ENCODE measurements around the gene TSEN2.
"Not testable (repeated sequence)": the region's sequence is repeated elsewhere in the genome, so short reads cannot be mapped to it uniquely, and the experiment has no call there.

Gene TSEN2

GRCh38 chr3:12503126-12503957 lies 19.1 kb downstream of the TSEN2 start:
- no peak for DNase-seq (ENCODE audit: low read depth in 1 of 2, low spot score in 1 of 2)

DNA sequence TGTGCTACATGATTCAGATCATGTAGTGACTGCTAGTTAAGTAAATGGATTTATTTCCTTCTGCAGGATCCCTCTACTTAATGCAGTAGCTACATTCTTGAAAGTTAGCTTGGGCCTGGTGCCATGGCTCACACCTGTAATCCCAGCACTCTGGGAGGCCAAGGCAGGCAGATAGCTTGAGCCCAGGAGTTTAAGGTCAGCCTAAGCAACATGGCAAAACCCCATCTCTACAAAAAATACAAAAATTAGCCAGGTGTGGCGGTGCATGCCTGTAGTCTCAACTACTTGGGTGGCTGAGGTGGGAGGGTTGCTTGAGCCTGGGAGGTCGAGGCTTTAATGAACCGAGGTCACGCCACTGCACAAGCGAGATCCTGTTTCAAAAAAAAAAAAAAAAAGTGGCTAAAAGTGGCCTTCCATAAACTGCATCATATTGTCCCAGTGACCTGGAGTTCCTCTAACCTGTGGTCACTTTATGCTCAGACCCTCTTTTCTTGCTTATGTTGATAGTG lies 22.0 kb downstream of the TSEN2 start:
- DNase-seq (ENCODE audit: low read depth in 1 of 2, low spot score in 1 of 2) = no peak

DNA sequence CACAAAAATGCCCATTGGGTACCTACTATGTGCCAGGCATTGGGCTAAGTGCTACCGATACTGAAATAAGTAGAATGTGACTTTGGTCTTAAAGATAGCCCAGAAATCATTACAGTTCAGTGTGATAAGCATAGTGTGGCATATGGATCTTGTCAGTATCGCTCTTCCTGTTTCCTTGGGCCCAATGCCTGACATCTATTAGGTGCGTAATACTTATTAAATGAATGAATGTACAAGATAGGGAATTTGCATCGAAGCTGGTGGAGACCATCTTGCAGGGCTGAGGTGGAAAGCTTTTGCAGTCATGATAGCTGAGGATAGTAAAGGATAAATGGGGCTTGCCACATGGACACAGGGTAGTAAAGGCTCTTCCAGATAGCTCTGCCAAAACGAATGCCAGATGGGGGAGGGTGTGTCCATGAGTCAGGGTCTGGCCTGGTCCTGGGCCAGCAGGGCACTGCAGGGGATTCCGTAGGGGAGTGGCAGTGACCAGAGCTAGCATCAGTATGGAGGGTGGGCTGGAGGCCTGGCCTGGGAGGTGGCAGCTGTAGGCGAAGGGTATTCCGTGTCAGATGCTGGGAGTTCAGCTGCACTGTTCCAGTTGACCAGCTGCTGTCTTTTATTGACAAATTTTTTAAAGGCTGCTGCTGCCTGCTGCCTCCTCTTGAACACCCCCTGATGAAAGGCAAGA lies 23.5 kb downstream of the TSEN2 start:
- DNase-seq (ENCODE audit: low read depth in 1 of 2, low spot score in 1 of 2) = no peak

DNA sequence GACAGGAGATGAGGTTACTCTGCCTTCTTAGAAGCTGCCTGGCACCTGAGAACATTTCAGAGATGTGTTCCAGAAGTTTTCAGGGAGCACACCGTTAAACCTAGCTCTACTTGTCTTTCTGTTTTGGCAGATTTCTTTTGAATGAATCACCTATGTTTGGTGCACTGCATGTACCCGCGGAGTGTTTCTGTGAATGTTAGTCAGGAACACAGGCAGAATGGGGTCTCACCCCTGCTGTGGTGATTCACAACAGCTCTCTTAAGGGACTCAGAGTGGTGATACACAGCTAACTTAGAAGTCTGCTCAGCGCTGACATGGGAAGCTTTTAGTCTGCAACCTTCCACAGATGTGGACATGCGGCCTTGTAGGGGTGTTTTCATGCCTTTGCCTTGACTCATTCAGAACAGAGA lies 24.0 kb downstream of the TSEN2 start:
- no peak for DNase-seq (ENCODE audit: low read depth in 1 of 2, low spot score in 1 of 2)

DNA sequence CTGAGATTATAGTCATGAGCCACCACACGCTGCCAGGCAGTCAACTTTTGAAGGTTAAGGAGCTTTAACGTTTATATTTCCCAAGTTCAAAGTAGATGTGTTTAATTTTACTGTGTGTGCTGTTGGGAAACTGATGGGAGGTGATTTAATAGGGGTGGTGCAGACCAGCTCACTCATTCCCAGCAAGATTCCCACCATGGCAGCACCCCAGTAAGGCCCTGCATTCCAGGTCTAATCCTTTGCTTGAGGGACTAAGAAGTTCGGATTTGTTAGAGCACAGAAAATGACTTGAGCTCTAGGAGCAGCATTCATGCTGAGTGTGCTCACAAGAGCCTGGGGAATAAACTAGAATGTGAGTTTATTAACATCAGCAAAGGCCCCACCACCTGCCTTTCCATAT lies 25.2 kb downstream of the TSEN2 start:
- DNase-seq (ENCODE audit: low read depth in 1 of 2, low spot score in 1 of 2) = no peak

DNA sequence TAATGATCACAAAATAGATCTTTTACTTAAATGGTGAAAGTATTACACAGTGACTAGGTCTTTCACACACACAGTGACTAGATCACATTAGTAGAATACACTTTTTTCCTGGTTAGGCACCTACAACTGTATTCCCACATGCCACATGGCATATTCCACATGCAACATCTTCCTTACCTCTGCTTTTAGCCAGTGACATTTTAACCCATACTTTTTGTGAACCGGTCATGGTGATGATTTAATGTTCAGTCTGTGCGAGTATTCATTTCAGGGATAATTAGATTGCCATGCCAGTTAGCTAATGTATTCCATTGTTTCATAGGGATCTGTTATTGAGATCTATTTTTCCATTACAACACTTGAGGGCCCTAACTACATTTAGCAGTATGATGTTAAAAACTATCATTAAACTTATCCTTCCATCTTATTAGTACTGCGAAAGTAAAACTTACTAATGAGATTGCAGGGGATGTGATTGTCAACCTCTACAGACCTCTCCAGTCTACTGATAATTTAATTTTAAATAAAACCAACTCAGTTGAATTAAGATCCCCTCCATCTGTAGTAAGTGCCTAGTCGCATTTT lies 28.3 kb downstream of the TSEN2 start:
- no peak for DNase-seq (ENCODE audit: low read depth in 1 of 2, low spot score in 1 of 2)

DNA sequence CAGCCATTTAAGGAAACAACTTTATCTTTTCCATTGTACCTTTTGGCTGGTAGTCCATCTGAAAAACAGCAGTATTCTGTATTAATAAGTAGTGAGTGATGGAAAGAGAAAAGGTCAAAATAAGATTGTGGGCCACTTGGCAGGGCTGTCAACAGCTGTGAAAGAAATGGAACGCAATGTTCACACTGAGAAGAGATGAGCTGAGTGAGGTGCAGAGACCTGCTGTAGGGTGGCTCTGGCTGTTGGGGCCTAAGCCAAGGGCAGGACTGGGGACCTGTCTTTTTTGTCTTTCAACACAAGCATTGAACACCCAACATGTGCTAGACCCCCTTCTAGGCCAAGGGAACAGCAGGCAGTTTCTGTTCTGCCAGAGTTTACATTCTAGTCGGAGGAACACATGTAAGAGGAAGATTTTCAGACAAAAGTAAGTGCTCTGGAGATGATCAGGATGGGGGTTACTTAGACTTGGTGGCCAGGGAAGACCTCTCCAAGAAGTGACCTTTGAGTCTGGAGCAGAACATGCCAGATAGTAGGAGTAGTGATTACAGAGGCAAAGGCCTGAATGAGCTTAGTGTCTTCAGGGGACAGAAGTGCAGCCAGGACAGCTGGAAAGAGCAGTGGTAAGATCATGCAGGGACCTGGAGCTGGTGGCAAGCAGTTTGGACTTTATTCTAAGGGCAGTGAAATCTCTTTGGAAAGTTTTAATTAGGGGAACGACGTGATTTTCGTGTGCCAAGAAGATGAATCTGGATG lies 29.6 kb downstream of the TSEN2 start:
- DNase-seq (ENCODE audit: low read depth in 1 of 2, low spot score in 1 of 2) = no peak

GRCh38 chr3:12515631-12516030 lies 31.4 kb downstream of the TSEN2 start:
- no peak for DNase-seq (ENCODE audit: low read depth in 1 of 2, low spot score in 1 of 2)

- DNase-seq (ENCODE audit: low read depth in 1 of 2, low spot score in 1 of 2) = no peak
These were observed 32.6 kb downstream of the TSEN2 start for GRCh38 chr3:12516873-12517272.

- no peak for DNase-seq (ENCODE audit: low read depth in 1 of 2, low spot score in 1 of 2)
These were observed 34.2 kb downstream of the TSEN2 start for GRCh38 chr3:12518261-12519028.

DNA sequence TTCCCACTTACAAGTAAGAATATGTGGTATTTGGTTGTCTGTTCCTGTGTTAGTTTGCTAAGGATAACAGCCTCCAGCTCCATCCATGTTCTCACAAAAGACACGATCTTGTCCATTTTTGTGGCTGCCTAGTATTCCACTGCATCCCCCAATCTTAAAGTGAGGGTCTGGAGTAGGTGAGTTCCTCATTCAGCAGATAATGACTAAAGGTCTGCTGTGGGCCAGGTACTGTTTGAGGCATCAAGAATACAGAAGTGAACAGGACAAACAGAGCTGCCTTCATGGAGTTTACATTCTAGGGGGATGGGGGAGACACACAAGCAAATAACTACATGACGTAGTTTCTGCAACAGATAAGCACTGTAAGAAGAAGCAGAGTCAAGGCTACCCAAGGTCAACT lies 36.7 kb downstream of the TSEN2 start:
- no peak for DNase-seq (ENCODE audit: low read depth in 1 of 2, low spot score in 1 of 2)

- DNase-seq (ENCODE audit: low read depth in 1 of 2, low spot score in 1 of 2) = no peak
These were observed 38.4 kb downstream of the TSEN2 start for GRCh38 chr3:12522721-12523120.

DNA sequence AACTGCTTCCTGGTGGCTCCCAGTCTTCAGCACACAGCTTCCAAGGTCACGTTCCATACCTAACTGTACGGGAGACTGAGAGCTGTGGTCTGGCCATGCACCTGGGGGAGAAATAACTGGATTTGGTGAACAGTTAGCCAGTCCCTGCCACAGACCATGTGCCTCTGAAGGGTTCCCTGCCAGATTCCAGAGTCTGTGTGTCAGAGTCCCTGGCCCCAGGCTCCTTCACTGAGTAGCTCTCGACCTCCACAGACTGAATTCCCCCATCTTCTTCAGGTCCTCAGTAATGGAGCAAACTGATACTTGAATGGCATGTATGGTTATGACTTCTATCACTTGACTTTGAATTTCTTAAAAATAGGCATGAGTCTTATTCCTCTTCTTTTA lies 43.5 kb downstream of the TSEN2 start:
- DNase-seq (ENCODE audit: low read depth in 1 of 2, low spot score in 1 of 2) = no peak

DNA sequence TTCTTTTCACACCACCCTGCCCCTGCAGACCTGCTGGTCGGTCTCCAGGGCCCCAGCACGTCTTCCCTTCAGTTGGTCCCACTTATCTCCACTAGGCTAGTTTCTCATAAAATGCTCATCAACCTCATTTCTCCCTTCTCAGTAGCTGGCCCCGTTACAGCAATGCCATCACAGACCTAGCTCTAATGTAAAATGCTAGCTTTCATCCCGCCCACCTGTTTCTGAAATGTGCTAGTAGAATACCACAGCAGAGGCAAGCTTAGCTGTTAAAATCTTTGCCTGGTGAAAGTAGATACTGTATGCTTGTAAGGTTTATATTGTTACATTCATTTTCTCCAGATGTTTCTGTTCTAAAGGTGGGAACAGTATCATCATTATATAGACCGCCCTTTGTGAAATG lies 47.9 kb downstream of the TSEN2 start:
- DNase-seq (ENCODE audit: low read depth in 1 of 2, low spot score in 1 of 2) = no peak

- no peak for DNase-seq (ENCODE audit: low read depth in 1 of 2, low spot score in 1 of 2)
These were observed 52.1 kb downstream of the TSEN2 start for GRCh38 chr3:12536423-12536822.

DNA sequence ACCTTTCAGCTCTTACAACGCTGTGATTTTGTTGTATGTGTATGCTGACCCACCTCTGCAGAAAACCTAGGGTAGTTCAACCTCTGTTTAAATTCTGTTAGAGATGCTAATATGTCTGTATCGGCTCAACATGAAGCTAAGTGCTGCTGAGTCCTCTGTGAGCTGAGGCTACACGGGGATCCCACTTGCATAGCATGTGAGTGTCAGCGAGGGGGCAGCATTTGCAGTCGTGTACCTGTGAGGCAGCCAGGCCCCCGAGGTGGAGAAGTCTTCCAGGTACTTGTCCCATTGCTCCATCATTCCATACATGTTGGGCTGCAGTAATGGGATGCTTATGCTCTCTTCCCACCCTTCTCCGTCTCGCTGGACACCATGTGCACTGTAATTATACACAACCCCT lies 57.3 kb downstream of the TSEN2 start:
- DNase-seq (ENCODE audit: low read depth in 1 of 2, low spot score in 1 of 2) = no peak

GRCh38 chr3:12543497-12543896 lies 59.2 kb downstream of the TSEN2 start:
- DNase-seq (ENCODE audit: low read depth in 1 of 2, low spot score in 1 of 2) = not testable (repeated sequence)

DNA sequence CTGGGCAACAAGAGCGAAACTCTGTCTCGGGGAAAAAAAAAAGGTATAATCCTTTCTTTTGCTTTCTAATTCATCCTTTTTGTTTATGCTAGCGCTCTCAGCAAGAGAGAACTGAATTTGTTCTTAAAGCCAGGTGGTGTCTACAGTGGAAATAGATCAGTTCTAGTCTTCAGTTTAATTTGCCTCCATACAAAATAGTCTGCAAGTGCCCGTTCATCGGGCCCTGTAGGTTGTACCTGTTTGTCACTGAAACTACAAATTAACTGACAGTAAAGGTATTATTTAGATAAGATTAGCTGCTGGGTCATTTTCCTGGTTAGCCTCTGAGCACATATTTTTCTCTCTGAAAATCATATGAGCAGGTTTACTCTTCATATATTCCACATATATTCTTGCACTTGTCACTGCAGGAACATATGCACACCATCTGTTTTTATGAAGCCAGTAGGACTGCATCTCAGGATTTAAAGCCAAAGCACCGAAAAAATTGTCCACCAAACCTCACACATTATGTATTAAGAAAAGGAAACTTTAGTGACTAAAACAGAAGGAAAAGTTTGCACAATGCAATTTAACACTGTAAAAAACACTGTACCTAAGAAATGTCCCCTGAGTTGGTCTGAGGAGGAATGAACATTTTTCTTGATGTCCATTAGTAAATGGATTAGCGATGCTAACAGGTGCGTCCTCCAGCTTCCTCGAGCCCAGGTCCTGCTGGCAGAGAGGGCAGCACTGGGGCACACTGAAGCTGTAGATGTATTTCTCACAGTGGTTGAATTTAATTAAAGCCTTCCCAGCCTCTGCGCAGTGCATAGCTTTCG lies 60.6 kb downstream of the TSEN2 start:
- DNase-seq (ENCODE audit: low read depth in 1 of 2, low spot score in 1 of 2) = no peak

DNA sequence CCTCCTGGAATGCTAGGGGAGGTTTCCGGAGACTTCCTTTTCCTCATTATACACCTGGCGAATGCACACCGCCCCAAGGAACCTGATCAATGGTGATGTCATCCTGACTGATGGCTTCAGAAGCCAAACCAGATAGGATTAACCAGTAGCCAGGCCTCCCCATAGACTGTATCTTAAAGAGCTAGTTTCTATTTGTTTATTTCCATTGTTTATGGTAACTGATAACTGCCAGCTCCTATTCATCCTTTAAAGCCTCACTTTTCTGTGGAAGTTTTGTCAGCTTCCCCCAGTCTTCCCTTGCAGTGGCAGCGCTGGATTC lies 61.2 kb downstream of the TSEN2 start, which contains the start of gene MKRN2OS:
Gene MKRN2OS (minus strand): TSS at position 27 of the 319 bp plus-strand sequence. CDS start 35 bp downstream, outside the sequence.
- no peak for DNase-seq (ENCODE audit: low read depth in 1 of 2, low spot score in 1 of 2)
